GM21447 (cell line): ENCODE results near the gene NPPA.

Experiments
- ATAC-seq: cut with Tn5 transposase; IDR thresholded peaks from one replicate; pipeline ENCODE4 v1.9.1; 2021; ENCODE audit not compliant: unreplicated experiment

NPPA gene

DNA sequence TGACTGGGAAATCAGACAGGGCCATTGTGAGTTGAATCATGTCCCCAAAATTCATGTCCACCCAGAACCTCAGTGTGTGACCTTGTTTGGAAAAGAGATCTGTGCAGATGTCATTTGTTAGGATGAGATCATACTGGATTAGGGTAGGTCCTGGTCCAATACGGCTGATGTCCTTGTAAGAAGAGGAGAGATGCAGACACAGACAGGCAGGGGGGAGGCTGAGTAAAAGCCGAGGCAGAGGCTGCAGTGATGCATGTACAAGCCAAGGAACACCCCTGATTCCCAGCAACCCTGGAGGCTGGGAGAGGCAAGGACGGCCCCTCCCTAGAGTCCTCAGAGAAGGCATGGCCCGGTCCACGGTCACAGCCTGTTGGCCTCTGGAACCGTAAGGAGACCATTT, 27.0 kb upstream of the NPPA start:
- ATAC-seq: no peak

DNA sequence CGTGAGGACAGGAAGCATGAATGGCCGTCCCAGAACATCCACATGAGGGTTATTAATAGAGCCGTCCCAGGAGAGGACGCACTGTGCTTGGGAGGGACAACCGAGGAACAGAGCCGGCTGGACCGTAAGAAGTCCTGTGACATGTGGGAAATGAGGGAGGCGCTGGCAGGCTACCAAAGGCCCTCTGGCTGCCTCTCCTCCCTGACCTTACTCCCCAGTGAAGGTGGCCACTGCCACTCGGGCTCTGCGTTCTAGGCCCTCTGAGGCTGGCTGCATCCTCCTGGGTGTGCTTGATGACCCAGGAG, 26.6 kb upstream of the NPPA start:
- ATAC-seq: no peak

DNA sequence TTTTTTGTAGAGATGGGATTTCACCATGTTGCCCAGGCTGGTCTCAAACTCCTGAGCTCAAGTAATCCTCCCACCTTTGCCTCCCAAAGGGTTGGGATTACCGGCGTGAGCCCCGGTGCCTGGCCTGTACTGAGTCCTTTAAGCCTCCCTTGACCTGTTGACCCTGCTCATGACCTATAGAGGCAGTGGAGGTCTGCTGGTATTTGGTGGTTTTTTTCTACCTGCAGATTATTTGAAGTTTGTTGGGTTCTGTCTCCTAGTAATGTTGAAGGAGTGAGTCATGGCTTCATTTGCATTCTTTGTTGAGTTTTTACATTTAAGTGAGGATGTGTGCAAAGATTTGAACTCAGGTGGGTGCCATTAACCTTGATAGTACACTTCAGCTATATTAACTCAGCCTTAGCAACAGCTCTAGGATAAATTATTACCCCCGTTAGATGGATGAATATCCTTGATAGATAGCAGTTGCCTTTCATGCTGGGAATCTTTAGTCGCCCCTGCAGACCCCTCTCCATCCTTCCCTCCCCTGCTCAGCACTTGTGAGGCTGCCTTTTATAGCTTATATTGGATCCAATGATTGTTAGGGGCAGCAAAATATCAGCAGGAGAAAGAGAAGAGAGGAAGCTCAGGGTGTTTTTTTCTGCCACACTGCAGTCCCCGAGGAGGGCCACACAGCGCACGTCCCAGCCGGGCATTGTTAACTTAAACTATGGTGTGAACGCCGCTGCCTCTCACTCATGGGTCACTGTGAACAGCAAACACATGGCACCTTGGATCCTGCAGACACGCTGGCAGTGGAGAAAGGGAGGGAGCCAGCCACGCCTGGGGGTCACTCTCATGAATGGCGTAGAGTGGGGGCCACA, 26.0 kb upstream of the NPPA start:
- no peak for ATAC-seq

DNA sequence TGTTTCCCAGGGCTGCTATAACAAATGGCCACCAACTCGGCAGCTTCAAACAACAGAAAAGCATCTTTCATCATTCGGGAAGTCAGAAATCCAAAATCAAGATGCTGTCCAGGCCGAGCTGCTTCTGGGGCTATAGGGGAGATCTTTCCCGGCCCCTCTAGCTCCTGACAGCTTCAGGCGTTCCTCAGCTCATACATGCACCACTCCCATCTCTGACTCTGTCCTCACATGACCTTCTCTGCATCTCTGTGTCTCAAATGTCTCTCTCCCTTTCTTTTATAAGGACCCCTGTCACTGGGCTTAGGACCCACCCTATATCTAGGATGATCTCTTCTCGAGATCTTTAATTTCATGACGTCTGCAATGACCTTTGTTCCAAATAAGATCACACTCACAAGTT, 25.0 kb upstream of the NPPA start:
- no peak for ATAC-seq

- ATAC-seq: no peak
Measured at GRCh38 chr1:11869650-11870207, 22.1 kb upstream of the NPPA start.

DNA sequence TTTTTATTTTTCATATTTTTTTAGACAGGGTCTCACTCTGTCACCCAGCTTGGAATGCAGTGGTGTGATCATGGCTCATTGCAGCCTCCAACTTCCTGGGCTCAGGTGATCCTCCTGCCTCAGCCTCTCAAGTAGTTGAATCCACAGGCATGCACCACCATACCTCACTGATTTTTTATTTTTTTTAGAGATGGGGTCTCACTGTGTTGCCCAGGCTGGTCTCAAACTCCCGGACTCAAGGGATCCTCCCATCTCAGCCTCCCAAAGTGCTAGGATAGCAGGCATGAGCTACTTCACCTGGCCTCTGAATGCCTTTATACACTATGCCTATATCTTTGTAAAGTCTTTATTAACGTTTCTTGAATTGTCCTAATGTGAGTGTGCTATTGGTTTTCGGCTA, 21.5 kb upstream of the NPPA start:
- no peak for ATAC-seq

DNA sequence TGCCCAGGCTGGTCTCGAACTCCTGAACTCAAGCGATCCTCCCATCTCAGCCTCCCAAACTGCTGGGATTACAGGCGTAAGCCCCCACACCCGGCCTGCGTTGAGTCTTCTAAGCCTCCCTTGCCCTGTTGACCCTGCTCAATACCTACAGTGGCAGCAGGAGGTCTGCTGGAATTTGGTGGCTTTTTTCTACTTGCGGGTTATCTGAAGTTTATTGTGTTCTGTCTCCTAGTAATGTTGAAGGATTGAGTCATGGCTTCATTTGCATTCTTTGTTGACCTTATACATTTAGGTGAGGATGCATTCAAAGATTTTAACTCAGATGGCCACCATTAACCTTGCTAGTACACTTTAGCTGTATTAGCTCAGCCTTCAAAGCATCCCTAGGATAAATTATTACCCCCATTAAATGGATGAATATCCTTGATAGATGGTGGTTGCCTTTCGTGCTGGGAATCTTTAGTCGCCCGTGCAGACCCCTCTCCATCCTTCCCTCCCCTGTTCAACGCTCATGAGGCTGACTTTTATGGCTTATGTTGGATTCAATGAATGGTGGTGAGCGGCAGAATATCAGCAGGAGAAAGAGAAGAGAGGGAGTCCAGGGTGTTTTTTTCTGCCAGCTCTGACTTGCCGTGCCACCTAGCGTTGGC, 20.9 kb upstream of the NPPA start:
- no peak for ATAC-seq

DNA sequence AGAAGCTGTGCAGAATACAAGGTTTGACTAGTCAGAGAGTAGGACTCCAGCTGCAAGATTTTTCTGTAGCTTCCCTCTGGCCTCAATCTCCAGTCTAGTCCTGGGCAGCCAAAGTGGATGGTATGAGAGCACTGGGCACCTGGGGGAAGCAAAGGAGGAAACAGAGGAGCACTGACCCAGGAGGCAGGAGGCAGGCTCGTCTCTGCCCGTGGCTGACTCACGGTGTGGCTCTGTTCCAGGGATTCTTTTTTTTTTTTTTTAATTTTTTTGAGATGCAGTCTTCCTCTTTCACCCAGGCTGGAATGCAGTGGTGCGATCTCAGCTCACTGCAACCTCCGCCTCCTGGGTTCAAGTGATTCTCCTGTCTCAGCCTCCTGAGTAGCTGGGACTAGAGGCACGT, 15.3 kb upstream of the NPPA start:
- ATAC-seq: no peak

DNA sequence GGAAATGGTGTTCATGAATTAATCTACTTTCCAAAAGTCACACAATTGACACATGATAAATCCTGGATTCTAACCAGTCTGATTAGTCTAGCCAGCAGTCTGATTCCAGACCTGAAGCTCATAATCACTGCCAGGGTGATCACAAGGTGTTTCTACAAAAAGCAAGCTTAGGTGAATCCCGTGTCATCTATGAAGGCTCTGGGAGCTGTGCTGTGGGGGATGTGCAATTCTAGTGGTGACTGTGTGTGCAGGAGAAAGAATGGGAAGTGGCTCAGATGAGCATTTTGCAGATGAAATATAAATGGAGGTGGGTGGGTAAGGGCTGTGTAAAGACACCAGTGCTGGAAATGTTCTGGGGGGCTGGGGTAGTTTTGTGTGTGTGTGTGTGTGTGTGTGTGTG, 13.0 kb upstream of the NPPA start:
- ATAC-seq: no peak

DNA sequence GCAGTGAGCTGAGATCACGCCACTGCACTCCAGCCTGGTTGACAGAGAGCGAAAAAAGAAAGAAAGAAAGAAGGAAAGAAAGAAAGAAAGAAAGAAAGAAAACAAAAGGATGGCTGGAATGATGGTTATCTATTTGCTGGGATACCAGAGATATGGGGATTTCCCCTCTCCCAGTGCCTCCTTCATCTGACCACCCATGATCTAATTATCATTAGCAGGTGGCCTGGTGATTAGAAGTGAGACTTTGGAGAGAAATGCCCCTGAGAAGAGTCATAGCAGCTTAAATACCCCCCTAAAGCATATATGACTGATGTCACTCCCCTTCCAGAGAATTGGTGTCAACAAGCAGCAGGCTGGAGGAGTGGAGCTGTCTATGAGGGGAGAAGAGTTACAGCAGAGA, 12.5 kb upstream of the NPPA start:
- no peak for ATAC-seq

- no peak for ATAC-seq
Measured at GRCh38 chr1:11858968-11859871, 11.6 kb upstream of the NPPA start.

DNA sequence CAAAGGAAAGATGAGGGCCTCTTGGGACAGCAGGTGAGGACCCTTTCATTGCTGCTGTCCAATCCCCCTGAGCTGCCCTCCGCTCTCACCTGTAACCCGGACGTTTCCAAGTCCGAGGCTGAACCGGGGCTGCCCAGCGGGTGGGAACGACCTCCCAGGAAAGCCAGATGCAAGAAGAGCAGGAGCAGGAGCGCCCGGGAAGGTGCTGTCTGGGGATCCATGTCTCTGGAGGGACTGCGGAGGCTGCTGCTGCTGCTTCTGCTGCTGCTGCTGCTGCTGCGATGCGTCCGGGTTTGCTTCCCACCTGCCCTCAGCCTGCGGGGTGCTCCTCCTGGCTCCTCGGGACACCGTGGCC, 11.0 kb upstream of the NPPA start, which contains the start of gene NPPB:
Gene NPPB, minus strand, starts transcription at position 333 of the 355 bp plus-strand sequence. Its CDS starts 112 bp downstream, at position 221.
- ATAC-seq: no peak

DNA sequence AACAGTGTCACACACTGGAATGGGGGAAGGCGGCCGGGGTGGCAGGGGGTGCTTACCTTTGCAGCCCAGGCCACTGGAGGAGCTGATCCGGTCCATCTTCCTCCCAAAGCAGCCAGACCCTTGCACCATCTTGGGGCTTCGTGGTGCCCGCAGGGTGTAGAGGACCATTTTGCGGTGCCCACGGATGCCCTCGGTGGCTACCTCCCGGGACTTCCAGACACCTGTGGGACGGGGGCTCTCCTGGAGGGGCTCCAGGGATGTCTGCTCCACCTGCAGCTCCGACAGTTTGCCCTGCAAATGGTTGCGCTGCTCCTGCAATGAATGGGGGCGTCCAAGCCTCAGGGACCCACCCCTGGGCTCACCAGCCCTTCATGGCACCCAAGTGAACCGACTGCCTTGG, 10.6 kb upstream of the NPPA start:
- ATAC-seq: no peak

DNA sequence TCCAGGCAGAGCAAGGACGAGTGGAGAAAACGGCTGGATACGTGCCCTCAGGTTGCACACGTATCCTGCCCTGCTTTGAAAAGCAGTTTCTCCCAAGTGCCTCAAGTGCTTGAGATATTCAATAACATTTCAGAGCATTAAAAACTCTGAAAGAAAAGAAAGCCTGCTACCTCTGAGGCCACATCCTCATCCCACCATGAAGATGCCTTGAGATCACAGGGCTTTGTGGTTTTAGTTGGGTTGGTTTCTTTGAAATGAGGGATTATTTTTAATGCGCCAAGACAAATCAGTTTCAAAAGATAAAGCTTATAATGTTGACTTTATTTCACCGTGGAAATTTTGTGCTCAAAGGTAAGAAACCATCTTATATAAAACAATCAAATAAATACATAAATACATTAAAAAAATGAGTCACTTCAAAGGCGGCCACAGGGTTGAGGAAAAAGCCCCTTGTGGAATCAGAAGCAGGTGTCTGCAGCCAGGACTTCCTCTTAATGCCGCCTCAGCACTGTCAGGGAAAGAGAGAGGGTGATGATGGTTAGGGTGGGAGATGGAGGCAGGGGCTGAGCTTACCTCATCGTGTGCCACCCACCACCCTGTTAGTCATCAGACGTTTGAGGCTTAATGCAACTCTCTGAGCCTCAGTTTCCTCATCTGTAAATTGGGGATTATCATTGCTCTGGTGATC, 9.7 kb upstream of the NPPA start:
- ATAC-seq: no peak

GRCh38 chr1:11856698-11857097, 9.1 kb upstream of the NPPA start:
- no peak for ATAC-seq

DNA sequence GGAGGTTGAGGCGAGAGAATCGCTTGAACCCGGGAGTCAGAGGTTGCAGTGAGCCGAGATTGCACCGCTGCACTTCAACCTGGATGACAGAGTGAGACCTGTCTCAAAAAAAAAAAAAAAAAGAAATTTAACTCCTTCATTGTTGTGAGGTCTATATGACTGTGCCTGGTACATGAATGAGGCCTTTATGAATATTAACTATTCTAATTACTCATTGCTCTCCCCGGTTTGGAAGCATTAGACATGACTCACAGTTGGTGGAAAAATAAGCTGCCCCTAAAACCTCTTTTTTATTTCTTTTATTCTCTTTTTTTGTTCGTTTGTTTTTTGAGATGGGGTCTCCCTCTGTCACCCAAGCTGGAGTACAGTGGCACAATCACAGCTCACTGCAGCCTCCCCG, 7.8 kb upstream of the NPPA start:
- no peak for ATAC-seq

DNA sequence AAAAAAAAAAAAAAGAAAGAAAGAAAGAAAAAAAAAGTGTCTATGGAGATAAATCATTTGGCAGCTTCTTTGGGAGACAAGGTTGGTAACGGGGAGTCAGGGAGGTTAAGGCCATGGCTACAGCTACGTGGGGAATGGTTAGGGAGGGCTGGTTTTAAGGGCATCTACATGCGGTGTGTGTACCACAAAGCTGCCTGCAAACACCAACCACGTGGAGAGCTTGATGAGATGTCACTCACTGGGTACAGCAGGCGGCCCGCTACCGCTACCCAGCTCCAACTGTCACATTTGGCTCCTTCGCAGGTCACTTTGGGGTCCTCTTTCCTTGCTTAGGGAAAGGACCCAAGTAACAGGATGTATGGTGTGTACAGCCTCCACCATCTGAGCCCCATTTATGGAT, 6.9 kb upstream of the NPPA start:
- no peak for ATAC-seq

GRCh38 chr1:11851180-11851579, 3.6 kb upstream of the NPPA start:
- no peak for ATAC-seq

GRCh38 chr1:11850156-11850555, 2.6 kb upstream of the NPPA start:
- ATAC-seq: no peak

GRCh38 chr1:11848373-11848700, 754 bp upstream of the NPPA start:
- ATAC-seq: no peak
